Activated CD8-positive, alpha-beta T cell treated with anti-CD3 and anti-CD28 coated beads, Interleukin-2, amount 10 ng/mL, durations not matched to agents 7 days and 5 days (primary cell): ENCODE measurements around the gene FGA. TPM values are rescaled to one million over a fixed set of nuclear protein-coding genes. Genes with fewer than 3 reads are reported as not detected.

Experiments used
- ATAC-seq: fragments of 150-1000 bp; cut with Tn5 transposase; one replicate; pipeline ENCODE4 v1.10.0; 2021; ENCODE audit warnings: moderate library complexity
- CTCF ChIA-PET: fragments of 350-600 bp; sonication (Branson Sonifier 250); formaldehyde crosslinking; loops from one replicate; lab custom pipeline; 2021; ENCODE audit warnings: antibody characterized with exemption; lab: Charles Lee
- POLR2A ChIA-PET: fragments of 350-600 bp; sonication (Branson Sonifier 250); formaldehyde crosslinking; loops from one replicate; lab custom pipeline; 2021; ENCODE audit warnings: antibody characterized with exemption; lab: Charles Lee
- DNase-seq: peaks from one replicate; pipeline ENCODE4 v3.0.0-alpha.2; 2020
- H3K27ac Mint-ChIP-seq: one replicate; pipeline ENCODE4 v1.8.0; 2021; ENCODE audit warnings: mild to moderate bottlenecking, mixed read lengths
- H3K27me3 Mint-ChIP-seq: one replicate; pipeline ENCODE4 v1.8.0; 2021; ENCODE audit warnings: low read depth, mixed read lengths
- H3K36me3 Mint-ChIP-seq: one replicate; pipeline ENCODE4 v1.8.0; 2021; ENCODE audit warnings: low read depth, mixed read lengths
- H3K4me1 Mint-ChIP-seq: one replicate; pipeline ENCODE4 v1.8.0; 2021; ENCODE audit warnings: low read depth, mixed read lengths
- H3K4me3 Mint-ChIP-seq: one replicate; pipeline ENCODE4 v1.8.0; 2021; ENCODE audit warnings: mild to moderate bottlenecking, mixed read lengths
- H3K9me3 Mint-ChIP-seq: one replicate; pipeline ENCODE4 v1.8.0; 2022; ENCODE audit warnings: mixed read lengths; ENCODE audit not compliant: insufficient read depth
- total RNA-seq, 2 experiments: library from RNA; stranded (reverse); gene quantifications; one replicate each; pipeline ENCODE4 v1.2.3, GENCODE V29; 2021

FGA gene
- total RNA-seq, 2 experiments from 2014 or later = not detected

GRCh38 chr4:154573190-154573870, 17.2 kb downstream of the FGA start:
- no peak for ATAC-seq
- CTCF ChIA-PET = interaction anchor here (1.4 to 1.5 kb wide), 2 partner anchors 14 to 21 kb away, joined by 3 read pairs; no protein-coding TSS in a partner anchor
- POLR2A ChIA-PET = no interaction called here
- H3K36me3 Mint-ChIP-seq = no peaks in the 10 kb centered on the region
- H3K4me1 Mint-ChIP-seq = no peaks in the 10 kb centered on the region
- H3K4me3 Mint-ChIP-seq = no peak overlapping the region
- H3K27me3 Mint-ChIP-seq = peaks cover 5% of the 10 kb centered on the region
- no peak overlapping the region for H3K27ac Mint-ChIP-seq
- no peaks in the 10 kb centered on the region for H3K9me3 Mint-ChIP-seq
- no peak for DNase-seq

DNA sequence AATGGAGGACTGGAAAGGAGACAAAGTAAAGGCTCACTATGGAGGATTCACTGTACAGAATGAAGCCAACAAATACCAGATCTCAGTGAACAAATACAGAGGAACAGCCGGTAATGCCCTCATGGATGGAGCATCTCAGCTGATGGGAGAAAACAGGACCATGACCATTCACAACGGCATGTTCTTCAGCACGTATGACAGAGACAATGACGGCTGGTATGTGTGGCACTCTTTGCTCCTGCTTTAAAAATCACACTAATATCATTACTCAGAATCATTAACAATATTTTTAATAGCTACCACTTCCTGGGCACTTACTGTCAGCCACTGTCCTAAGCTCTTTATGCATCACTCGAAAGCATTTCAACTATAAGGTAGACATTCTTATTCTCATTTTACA, 21.0 kb downstream of the FGA start:
- Mint-ChIP-seq H3K4me3 (no peak overlapping the region), H3K27me3 (peaks cover 4% of the 10 kb centered on the region), H3K9me3 (no peaks in the 10 kb centered on the region), H3K27ac (no peak overlapping the region), H3K36me3 (no peaks in the 10 kb centered on the region), H3K4me1 (no peaks in the 10 kb centered on the region)
- ChIA-PET CTCF (interaction anchor here (1.0 kb wide), 1 partner anchor 10 kb away, joined by 3 read pairs; no protein-coding TSS in a partner anchor), POLR2A (no interaction called here)
- ATAC-seq (no peak), DNase-seq (no peak)

DNA sequence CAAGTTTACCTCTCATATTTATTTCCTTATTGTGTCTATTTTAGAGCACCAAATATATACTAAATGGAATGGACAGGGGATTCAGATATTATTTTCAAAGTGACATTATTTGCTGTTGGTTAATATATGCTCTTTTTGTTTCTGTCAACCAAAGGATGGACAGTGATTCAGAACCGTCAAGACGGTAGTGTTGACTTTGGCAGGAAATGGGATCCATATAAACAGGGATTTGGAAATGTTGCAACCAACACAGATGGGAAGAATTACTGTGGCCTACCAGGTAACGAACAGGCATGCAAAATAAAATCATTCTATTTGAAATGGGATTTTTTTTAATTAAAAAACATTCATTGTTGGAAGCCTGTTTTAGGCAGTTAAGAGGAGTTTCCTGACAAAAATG, 21.5 kb downstream of the FGA start:
- Mint-ChIP-seq H3K4me3 (no peak overlapping the region), H3K36me3 (no peaks in the 10 kb centered on the region), H3K27ac (no peak overlapping the region), H3K27me3 (peaks cover 4% of the 10 kb centered on the region), H3K9me3 (no peaks in the 10 kb centered on the region), H3K4me1 (no peaks in the 10 kb centered on the region)
- ChIA-PET CTCF (interaction anchor here (1.0 kb wide), 1 partner anchor 10 kb away, joined by 3 read pairs; no protein-coding TSS in a partner anchor), POLR2A (no interaction called here)
- no peak for DNase-seq
- ATAC-seq = no peak

DNA sequence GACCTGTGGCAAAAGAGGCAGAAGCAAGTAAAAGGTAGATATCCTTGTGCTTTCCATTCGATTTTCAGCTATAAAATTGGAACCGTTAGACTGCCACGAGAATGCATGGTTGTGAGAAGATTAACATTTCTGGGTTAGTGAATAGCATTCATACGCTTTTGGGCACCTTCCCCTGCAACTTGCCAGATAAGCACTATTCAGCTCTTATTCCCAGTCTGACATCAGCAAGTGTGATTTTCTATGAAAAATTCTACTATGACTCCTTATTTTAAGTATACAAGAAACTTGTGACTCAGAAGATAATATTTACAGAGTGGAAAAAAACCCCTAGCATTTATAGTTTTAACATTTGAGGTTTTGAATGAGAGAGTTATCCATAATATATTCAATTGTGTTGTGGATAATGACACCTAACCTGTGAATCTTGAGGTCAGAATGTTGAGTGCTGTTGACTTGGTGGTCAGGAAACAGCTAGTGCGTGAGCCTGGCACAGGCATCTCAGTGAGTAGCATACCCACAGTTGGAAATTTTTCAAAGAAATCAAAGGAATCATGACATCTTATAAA, 23.8 kb downstream of the FGA start:
- ChIA-PET POLR2A (no interaction called here), CTCF (interaction anchor here (2.5 kb wide), 1 partner anchor 52 kb away, joined by 8 read pairs; no protein-coding TSS in a partner anchor)
- Mint-ChIP-seq H3K9me3 (no peaks in the 10 kb centered on the region), H3K27me3 (peaks cover 7% of the 10 kb centered on the region), H3K4me1 (no peaks in the 10 kb centered on the region), H3K4me3 (no peak overlapping the region), H3K27ac (no peak overlapping the region), H3K36me3 (no peaks in the 10 kb centered on the region)
- ATAC-seq = no peak
- no peak for DNase-seq

GRCh38 chr4:154565704-154566103, 24.8 kb downstream of the FGA start:
- ChIA-PET POLR2A (no interaction called here), CTCF (interaction anchor here (2.5 kb wide), 1 partner anchor 53 kb away, joined by 8 read pairs; no protein-coding TSS in a partner anchor)

DNA sequence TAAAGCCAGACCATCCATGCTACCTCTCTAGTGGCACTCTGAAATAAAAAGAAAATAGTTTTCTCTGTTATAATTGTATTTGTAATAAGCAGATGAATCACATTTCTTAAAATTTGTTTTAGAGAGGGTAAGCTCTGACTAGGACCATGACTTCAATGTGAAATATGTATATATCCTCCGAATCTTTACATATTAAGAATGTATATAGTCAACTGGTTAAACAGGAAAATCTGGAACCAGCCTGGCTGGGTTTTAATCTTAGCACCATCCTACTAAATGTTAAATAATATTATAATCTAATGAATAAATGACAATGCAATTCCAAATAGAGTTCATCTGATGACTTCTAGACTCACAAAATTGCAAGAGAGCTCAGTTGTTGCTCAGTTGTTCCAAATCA, 26.2 kb downstream of the FGA start:
- Mint-ChIP-seq H3K4me1 (peaks cover 3% of the 10 kb centered on the region), H3K9me3 (no peaks in the 10 kb centered on the region), H3K36me3 (no peaks in the 10 kb centered on the region), H3K4me3 (no peak overlapping the region), H3K27ac (no peak overlapping the region), H3K27me3 (peaks cover 9% of the 10 kb centered on the region)
- CTCF ChIA-PET = interaction anchor here (2.5 kb wide), 1 partner anchor 55 kb away, joined by 8 read pairs; no protein-coding TSS in a partner anchor
- ATAC-seq (no peak), DNase-seq (no peak)
- POLR2A ChIA-PET = no interaction called here

More at GRCh38 chr4:154565704-154566103, 24.8 kb downstream of the FGA start:
- no peak overlapping the region for H3K27ac Mint-ChIP-seq
- H3K27me3 Mint-ChIP-seq = peaks cover 9% of the 10 kb centered on the region
- H3K9me3 Mint-ChIP-seq = no peaks in the 10 kb centered on the region
- no peak for ATAC-seq
- no peaks in the 10 kb centered on the region for H3K4me1 Mint-ChIP-seq
- H3K4me3 Mint-ChIP-seq = no peak overlapping the region
- no peaks in the 10 kb centered on the region for H3K36me3 Mint-ChIP-seq
- no peak for DNase-seq

- no peak for ATAC-seq
- ChIA-PET CTCF (interaction anchor here (1.7 to 6.0 kb wide), 2 partner anchors 13 to 57 kb away, joined by 4 to 160 read pairs; partner anchors contain the start of genes FGG and PLRG1), POLR2A (no interaction called here)
- no peak within 1 kb of the TSS for H3K27ac Mint-ChIP-seq
- peaks cover 3% of the 10 kb centered on the region for H3K4me1 Mint-ChIP-seq
- H3K4me3 Mint-ChIP-seq = no peak within 1 kb of the TSS
- H3K9me3 Mint-ChIP-seq = no peaks in the 10 kb centered on the region
- peaks cover 9% of the 10 kb centered on the region for H3K27me3 Mint-ChIP-seq
- H3K36me3 Mint-ChIP-seq = no peaks in the 10 kb centered on the region
- no peak for DNase-seq
These were observed 27.8 kb downstream of the FGA start, which contains the start of gene FGB for GRCh38 chr4:154562697-154563254. Gene FGB, plus strand, starts transcription at chr4:154563011. Its CDS starts 8 bp downstream, at chr4:154563019.

DNA sequence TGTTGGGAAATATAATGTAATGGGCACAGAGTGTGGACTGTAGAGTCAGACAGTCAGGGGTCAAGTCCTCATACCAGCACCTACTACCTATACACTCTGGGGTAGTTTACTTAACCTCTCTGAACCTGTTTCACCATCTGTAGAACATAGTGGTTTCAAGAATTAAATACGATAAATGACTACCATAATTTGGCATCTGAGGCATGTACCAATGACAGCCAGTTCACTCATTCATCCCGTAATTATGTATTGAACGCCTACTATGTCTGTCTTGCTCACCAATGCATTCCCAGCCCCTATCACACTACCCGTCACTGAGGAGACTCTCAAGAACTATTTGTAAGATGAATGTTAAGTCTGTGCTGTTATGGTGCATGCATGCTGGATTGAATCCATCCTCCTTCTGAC, 29.7 kb downstream of the FGA start:
- Mint-ChIP-seq H3K4me1 (peaks cover 3% of the 10 kb centered on the region), H3K36me3 (no peaks in the 10 kb centered on the region), H3K27ac (no peak overlapping the region), H3K4me3 (no peak overlapping the region), H3K27me3 (peaks cover 7% of the 10 kb centered on the region), H3K9me3 (no peaks in the 10 kb centered on the region)
- no peak for DNase-seq
- no peak for ATAC-seq
- ChIA-PET CTCF (interaction anchor here (3.3 to 6.0 kb wide), 2 partner anchors 12 to 59 kb away, joined by 49 to 160 read pairs; partner anchors contain the start of genes FGG and PLRG1), POLR2A (no interaction called here)

GRCh38 chr4:154560419-154560801, 30.1 kb downstream of the FGA start:
- POLR2A ChIA-PET = no interaction called here
- peaks cover 7% of the 10 kb centered on the region for H3K27me3 Mint-ChIP-seq
- DNase-seq (no peak), ATAC-seq (no peak)
- no peaks in the 10 kb centered on the region for H3K36me3 Mint-ChIP-seq
- H3K4me3 Mint-ChIP-seq = no peak overlapping the region
- CTCF ChIA-PET = interaction anchor here (1.7 to 6.0 kb wide), 3 partner anchors 11 to 59 kb away, joined by 5 to 160 read pairs (median 49); partner anchors contain the start of genes FGG and PLRG1
- peaks cover 3% of the 10 kb centered on the region for H3K4me1 Mint-ChIP-seq
- no peak overlapping the region for H3K27ac Mint-ChIP-seq
- H3K9me3 Mint-ChIP-seq = no peaks in the 10 kb centered on the region

DNA sequence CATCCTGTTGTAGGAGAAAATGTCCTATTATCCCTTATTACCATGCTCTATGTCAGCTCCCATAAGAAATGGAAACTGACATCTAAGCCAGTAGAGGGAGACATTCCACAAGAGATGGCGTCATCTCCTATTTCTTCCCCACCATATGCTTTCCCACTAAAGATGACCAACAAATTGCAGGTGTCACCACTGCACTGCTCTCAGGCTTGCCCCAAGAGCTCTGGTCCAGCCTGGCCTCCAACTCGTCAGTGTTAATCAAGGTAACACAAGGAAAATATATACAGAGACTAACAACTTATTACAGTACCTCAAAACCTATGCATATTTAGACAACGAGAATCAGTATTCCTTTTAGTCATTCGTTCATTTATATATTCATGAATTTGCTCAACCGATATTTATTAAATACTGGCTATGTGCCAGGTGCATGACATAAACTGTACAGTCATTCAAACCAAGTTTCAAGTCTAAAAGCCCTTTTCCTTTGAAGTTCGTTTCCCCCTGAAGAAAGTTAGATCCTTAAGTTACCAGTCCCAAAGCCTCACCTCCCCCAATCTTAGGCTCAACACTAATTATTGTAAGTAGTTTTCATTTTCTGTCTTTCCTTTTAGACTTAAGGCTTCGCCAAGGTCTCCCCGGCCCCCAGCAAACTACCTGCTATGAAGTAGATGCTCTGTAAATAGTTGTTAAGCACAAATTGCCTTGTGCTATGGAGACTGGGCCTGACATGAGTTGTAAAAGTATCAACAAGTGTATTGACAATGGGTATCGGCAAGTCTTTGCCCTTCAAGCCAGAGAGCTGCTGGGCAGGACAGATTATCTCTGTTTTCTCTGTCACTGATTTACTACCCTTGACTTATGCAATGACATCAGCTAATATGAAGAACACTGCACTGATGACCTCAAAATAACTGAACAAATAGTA, 30.8 kb downstream of the FGA start:
- ATAC-seq (no peak), DNase-seq (no peak)
- ChIA-PET POLR2A (interaction anchor here (1.0 to 1.4 kb wide), 2 partner anchors 10 to 59 kb away, joined by 3 to 5 read pairs; partner anchors contain the start of gene PLRG1), CTCF (interaction anchor here (0.6 to 6.0 kb wide), 14 partner anchors 8 to 73 kb away, joined by 3 to 160 read pairs (median 4); partner anchors contain the start of genes FGG and PLRG1)
- Mint-ChIP-seq H3K4me1 (peaks cover 3% of the 10 kb centered on the region), H3K4me3 (no peak overlapping the region), H3K9me3 (no peaks in the 10 kb centered on the region), H3K27ac (no peak overlapping the region), H3K27me3 (peaks cover 7% of the 10 kb centered on the region), H3K36me3 (no peaks in the 10 kb centered on the region)

DNA sequence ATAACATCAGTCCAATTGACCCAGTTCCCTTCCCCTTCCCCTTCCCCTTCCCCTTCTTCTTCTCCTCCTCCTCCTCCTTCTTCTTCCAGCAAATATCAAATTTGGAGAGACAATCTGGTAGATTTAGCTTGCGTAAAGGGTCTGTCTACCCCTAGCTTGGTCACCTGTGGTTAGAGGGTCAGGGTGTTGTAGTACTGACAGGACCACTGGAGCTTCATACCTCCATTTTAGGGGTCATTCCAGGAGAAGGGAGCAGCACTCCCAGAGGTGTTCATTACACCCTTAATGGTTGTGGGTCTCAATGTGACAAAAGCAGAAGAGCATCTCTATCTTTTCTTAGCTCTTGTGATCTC, 31.4 kb downstream of the FGA start:
- POLR2A ChIA-PET = interaction anchor here (1.0 to 1.4 kb wide), 2 partner anchors 9 to 60 kb away, joined by 3 to 5 read pairs; partner anchors contain the start of gene PLRG1
- no peaks in the 10 kb centered on the region for H3K9me3 Mint-ChIP-seq
- peaks cover 3% of the 10 kb centered on the region for H3K4me1 Mint-ChIP-seq
- ATAC-seq = no peak
- CTCF ChIA-PET = interaction anchor here (0.6 to 6.0 kb wide), 14 partner anchors 9 to 73 kb away, joined by 3 to 160 read pairs (median 4); partner anchors contain the start of genes FGG and PLRG1
- H3K36me3 Mint-ChIP-seq = no peaks in the 10 kb centered on the region
- no peak overlapping the region for H3K4me3 Mint-ChIP-seq
- no peak overlapping the region for H3K27ac Mint-ChIP-seq
- H3K27me3 Mint-ChIP-seq = peaks cover 7% of the 10 kb centered on the region
- no peak for DNase-seq
